Activated CD4-positive, alpha-beta T cell treated with anti-CD3 and anti-CD28 coated beads, Interleukin-2, amount 10 ng/mL, durations not matched to agents 24 days and 14 days (primary cell): ENCODE results near the gene ECT2. TPM values are rescaled to one million over a fixed set of nuclear protein-coding genes. Genes with fewer than 3 reads are reported as not detected.
A peak's percentile ranks its signal among the peaks of the same experiment; 100 is the strongest.
"Not testable (repeated sequence)": the region's sequence is repeated elsewhere in the genome, so short reads cannot be mapped to it uniquely, and the experiment has no call there.

Experiments
- DNase-seq: peaks from one replicate; pipeline ENCODE4 v3.0.0; 2022
- H3K27ac Mint-ChIP-seq: one replicate; pipeline ENCODE4 v1.8.0; 2022; ENCODE audit warnings: mild to moderate bottlenecking, mixed read lengths
- H3K27me3 Mint-ChIP-seq: one replicate; pipeline ENCODE4 v1.8.0; 2022; ENCODE audit warnings: mixed read lengths
- H3K36me3 Mint-ChIP-seq: one replicate; pipeline ENCODE4 v1.8.0; 2022; ENCODE audit warnings: low read depth, mild to moderate bottlenecking, mixed read lengths
- H3K4me1 Mint-ChIP-seq: one replicate; pipeline ENCODE4 v1.8.0; 2021; ENCODE audit warnings: mixed read lengths
- H3K4me3 Mint-ChIP-seq: one replicate; pipeline ENCODE4 v1.8.0; 2022; ENCODE audit warnings: mild to moderate bottlenecking, moderate library complexity, mixed read lengths
- H3K9me3 Mint-ChIP-seq: one replicate; pipeline ENCODE4 v1.8.0; 2021; ENCODE audit warnings: mixed read lengths
- intact Hi-C: fragments of 100-400 bp; cut with micrococcal nuclease; formaldehyde crosslinking; loops from one replicate; pipeline ENCODE4 v1.15.1; 2023
- total RNA-seq: library from RNA; stranded (reverse); gene quantifications from 2 replicates; pipeline ENCODE4 v1.2.3, GENCODE V29; 2022

ECT2 gene, protein sequence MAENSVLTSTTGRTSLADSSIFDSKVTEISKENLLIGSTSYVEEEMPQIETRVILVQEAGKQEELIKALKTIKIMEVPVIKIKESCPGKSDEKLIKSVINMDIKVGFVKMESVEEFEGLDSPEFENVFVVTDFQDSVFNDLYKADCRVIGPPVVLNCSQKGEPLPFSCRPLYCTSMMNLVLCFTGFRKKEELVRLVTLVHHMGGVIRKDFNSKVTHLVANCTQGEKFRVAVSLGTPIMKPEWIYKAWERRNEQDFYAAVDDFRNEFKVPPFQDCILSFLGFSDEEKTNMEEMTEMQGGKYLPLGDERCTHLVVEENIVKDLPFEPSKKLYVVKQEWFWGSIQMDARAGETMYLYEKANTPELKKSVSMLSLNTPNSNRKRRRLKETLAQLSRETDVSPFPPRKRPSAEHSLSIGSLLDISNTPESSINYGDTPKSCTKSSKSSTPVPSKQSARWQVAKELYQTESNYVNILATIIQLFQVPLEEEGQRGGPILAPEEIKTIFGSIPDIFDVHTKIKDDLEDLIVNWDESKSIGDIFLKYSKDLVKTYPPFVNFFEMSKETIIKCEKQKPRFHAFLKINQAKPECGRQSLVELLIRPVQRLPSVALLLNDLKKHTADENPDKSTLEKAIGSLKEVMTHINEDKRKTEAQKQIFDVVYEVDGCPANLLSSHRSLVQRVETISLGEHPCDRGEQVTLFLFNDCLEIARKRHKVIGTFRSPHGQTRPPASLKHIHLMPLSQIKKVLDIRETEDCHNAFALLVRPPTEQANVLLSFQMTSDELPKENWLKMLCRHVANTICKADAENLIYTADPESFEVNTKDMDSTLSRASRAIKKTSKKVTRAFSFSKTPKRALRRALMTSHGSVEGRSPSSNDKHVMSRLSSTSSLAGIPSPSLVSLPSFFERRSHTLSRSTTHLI
- total RNA-seq = 36.2 and 40.4 TPM in 2 replicates

DNA sequence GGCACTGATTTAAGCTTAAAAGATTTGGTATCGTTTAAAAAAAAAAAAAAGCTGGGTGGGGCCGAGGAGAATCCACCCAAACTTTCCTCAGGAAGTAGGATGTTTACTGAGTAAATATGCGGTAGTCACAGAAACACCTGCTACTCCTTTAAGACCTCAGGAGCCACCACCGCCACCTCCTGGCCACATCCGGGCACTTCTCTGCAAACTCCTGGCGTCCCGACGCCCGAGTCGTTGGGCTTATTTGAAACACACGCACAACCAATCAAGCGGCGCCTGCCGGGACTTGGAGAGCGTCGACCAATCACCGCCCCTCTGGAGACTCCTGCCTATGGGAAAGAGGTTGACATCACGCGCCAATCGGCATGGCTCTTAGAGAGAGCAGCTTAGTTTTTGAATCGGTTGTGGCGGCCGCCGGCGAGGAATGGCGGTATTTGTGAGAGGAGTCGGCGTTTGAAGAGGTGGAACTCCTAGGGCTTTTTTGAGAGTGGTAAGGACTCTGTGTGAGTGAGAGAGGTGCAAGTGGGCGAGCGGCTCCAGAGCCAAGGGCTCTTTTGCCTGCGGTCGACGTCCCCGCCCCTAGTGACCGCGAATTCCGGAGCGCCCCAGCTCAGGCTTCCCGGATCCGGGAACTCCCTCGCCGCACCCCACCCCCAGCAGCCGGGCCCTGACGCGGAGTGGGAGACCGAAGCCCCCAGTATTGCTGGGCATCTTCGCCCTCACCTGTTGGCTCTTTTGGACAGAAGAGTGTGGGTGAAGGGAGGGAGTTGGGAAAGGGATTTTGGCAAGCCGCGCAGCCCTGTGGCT lies at the start of gene ECT2:
Gene ECT2, plus strand, starts transcription at position 359 of the 807 bp plus-strand sequence. CDS start 3,805 bp downstream, outside the sequence.
- Mint-ChIP-seq H3K27ac (peak within 1 kb of the TSS; percentile 96), H3K27me3 (peaks cover 6% of the 10 kb centered on the region), H3K36me3 (peaks cover 22% of the 10 kb centered on the region), H3K4me1 (peaks cover 32% of the 10 kb centered on the region), H3K9me3 (no peaks in the 10 kb centered on the region), H3K4me3 (peak within 1 kb of the TSS; percentile 88)
- DNase-seq = peak; percentile 99
- intact Hi-C loops = loop anchor here (1.0 to 5.0 kb wide), 8 partner anchors 39 to 1880 kb away; partner anchors contain the start of genes EIF5A2, NCEH1, RPL22L1 and TNFSF10

DNA sequence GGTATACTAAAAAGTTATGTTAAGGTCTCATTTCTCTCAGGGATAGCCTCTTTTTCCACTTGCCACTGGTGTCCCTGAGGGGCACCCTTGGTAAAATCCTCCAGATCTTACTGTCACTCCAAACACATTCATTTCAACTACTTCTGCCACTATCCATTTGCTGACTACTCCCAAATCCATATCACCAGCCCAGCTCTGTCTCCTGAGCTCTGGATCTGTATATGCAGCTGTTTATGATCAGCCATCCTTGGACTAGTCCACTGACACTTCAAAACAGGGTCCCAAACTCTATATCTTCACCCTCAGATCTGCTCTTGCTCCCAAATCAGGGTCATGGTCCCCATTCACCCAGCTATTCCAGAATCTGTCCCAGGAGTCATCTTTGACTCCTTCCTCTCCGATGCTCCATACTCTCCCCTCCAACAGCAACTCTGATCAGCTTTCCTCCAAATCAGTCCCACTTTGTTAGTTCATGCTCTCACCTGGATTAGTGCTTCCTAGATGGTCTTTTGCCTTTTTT lies 49.5 kb upstream of the ECT2 start:
- Mint-ChIP-seq H3K36me3 (no peaks in the 10 kb centered on the region), H3K4me1 (peaks cover 7% of the 10 kb centered on the region), H3K27me3 (no peaks in the 10 kb centered on the region), H3K9me3 (no peaks in the 10 kb centered on the region), H3K27ac (no peak overlapping the region), H3K4me3 (no peak overlapping the region)
- intact Hi-C loops = no loop called here
- no peak for DNase-seq

DNA sequence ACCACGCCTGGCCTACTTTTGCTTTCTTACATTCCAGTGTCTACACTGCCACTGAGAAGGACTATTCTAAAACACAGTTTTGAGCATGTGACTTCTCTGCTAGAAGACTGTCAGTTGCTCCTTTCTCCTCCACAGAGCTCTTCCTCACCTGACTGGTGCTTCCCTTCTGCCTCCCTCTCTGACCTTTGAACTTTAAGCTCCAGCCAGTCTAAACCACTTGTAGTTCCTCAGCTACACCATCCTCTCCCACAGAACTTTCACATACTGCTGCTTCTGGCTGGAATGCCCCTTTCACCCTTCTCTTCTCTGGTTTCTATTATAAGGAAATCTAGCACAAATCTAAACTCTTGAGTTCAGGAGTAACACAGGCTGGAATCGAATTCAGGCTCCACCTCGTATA lies 48.8 kb upstream of the ECT2 start:
- peaks cover 7% of the 10 kb centered on the region for H3K4me1 Mint-ChIP-seq

DNA sequence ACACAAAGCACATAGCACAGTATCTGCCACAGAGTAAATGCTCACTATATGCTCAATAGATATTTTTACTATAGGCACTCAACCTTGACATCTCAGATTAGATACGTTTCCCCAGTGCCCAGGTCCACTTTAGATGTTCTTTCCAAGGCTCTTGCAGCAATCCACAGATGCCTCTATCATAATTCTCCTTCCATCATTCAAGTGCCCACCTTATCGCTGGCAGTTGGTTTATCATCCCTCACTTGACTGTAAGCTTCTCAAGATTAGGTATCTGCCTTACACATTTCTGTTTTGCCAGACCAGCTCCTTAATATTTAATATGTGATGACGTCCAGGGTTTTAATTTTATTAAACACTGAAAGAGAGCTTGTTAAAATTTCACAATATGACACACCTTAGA lies 48.3 kb upstream of the ECT2 start:
- no peak for DNase-seq
- H3K9me3 Mint-ChIP-seq = no peaks in the 10 kb centered on the region
- H3K27me3 Mint-ChIP-seq = no peaks in the 10 kb centered on the region
- no peak overlapping the region for H3K4me3 Mint-ChIP-seq
- peaks cover 7% of the 10 kb centered on the region for H3K4me1 Mint-ChIP-seq
- H3K36me3 Mint-ChIP-seq = no peaks in the 10 kb centered on the region
- H3K27ac Mint-ChIP-seq = no peak overlapping the region
- intact Hi-C loops = no loop called here

More for the DNA sequence above, 48.8 kb upstream of the ECT2 start:
- no peak overlapping the region for H3K4me3 Mint-ChIP-seq
- intact Hi-C loops = no loop called here
- H3K36me3 Mint-ChIP-seq = no peaks in the 10 kb centered on the region
- H3K27ac Mint-ChIP-seq = no peak overlapping the region
- H3K27me3 Mint-ChIP-seq = no peaks in the 10 kb centered on the region
- no peaks in the 10 kb centered on the region for H3K9me3 Mint-ChIP-seq
- DNase-seq = no peak

DNA sequence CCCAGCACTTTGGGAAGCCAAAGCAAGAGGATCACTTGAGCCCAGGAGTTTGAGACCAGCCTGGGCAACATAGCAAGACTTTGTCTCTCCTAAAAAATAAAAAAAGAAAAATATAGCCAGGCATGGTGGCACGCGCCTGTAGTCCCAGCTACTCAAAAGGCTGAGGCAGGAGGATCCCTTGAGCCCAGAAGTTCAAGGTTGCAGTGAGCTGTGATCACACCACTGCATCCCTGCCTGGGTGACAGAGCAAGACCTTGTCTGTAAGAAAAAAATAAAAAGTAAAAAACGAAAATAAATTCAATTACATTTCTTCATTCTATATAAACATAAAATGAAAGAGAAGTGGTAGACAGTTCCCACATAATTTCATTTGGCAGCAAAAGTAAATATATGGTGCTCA lies 47.8 kb upstream of the ECT2 start:
- H3K9me3 Mint-ChIP-seq, intact Hi-C loops, H3K27me3 Mint-ChIP-seq, H3K4me3 Mint-ChIP-seq, H3K36me3 Mint-ChIP-seq, DNase-seq, H3K27ac Mint-ChIP-seq, H3K4me1 Mint-ChIP-seq: not testable (repeated sequence)

DNA sequence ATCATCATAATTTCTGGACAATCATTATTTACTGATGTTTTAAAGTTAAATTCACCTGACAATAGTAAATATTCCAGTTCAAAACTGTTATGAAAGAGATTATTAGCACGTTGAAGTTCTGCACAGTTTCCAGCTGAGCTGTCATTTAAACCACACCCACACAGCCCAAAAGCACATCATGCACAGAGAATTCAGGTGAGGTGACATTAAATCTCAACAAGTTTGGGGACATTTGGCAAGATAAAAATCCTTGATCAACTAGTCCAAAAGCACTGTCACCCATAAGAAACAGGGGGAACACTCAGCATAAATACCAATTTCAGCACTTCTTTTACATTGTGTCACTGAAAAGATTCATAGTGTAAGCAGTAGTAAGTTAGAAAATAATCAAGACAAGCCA lies 46.5 kb upstream of the ECT2 start:
- Mint-ChIP-seq H3K9me3 (no peaks in the 10 kb centered on the region), H3K27ac (no peak overlapping the region), H3K4me1 (peaks cover 9% of the 10 kb centered on the region), H3K36me3 (no peaks in the 10 kb centered on the region), H3K4me3 (no peak overlapping the region), H3K27me3 (no peaks in the 10 kb centered on the region)
- no peak for DNase-seq
- intact Hi-C loops = no loop called here

DNA sequence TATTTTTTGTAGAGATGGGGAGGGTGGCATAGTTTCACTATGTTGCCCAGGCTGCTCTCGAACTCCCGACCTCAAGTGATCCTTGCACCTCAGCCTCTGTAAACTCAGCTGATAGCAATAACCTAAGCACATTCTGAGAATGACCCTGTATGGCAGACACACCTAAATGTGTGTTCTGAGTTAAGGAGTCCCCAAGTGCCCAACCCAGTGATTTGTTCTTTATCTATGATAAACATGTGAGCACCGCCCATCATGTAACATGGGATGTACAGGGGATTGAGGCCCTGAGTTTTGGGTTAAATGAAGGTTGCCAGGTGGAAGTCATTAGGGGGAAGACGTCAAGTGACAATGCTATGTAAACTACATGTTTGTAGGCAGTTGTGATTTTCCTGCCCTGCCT lies 45.4 kb upstream of the ECT2 start:
- H3K36me3 Mint-ChIP-seq = no peaks in the 10 kb centered on the region
- H3K4me1 Mint-ChIP-seq = peaks cover 21% of the 10 kb centered on the region
- no peaks in the 10 kb centered on the region for H3K9me3 Mint-ChIP-seq
- intact Hi-C loops = no loop called here
- no peak overlapping the region for H3K4me3 Mint-ChIP-seq
- H3K27ac Mint-ChIP-seq = no peak overlapping the region
- no peak for DNase-seq
- H3K27me3 Mint-ChIP-seq = peaks cover 4% of the 10 kb centered on the region

DNA sequence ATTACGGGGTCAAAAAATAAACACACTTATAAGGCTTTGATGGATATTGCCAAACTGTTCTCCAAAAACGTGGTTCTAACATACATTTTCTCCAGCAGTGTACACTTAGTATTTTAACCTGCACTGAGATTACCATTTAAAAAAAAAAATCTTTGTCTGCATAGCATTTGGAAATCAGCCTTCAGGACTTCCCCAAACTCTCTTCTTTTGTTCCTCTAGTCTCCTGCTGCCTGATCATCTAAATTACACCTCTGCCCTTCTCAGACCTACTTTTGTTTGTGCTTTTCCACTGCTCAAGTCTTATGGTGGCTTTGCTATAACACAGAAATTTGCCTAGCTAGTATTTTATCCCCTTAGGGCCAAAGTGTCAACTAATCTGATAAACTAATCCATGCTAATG lies 43.5 kb upstream of the ECT2 start:
- H3K36me3 Mint-ChIP-seq = no peaks in the 10 kb centered on the region
- DNase-seq = no peak
- no peaks in the 10 kb centered on the region for H3K9me3 Mint-ChIP-seq
- H3K27me3 Mint-ChIP-seq = peaks cover 8% of the 10 kb centered on the region
- no peak overlapping the region for H3K27ac Mint-ChIP-seq
- intact Hi-C loops = no loop called here
- no peak overlapping the region for H3K4me3 Mint-ChIP-seq
- peaks cover 23% of the 10 kb centered on the region for H3K4me1 Mint-ChIP-seq

DNA sequence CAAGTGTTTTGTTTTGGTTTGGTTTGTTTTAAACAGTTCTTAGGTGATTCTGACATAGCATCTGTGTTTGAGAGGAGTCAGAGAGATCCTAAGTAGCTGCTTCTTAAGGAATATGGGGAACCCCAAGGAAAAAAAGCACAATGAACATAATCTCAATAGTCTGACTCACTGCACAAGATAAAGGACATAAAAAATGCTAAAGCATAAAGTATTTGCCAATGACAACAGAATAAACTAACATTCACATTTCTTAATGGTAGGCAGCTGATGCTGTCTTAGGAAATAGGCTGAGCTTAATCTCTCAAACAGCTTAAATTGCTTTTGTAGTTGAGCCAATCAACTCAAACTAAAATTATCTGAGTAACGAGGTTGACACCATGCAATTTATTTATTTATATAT lies 42.6 kb upstream of the ECT2 start:
- intact Hi-C loops = no loop called here
- DNase-seq = no peak
- Mint-ChIP-seq H3K27ac (no peak overlapping the region), H3K9me3 (no peaks in the 10 kb centered on the region), H3K4me3 (no peak overlapping the region), H3K36me3 (no peaks in the 10 kb centered on the region), H3K27me3 (peaks cover 9% of the 10 kb centered on the region), H3K4me1 (peaks cover 23% of the 10 kb centered on the region)

DNA sequence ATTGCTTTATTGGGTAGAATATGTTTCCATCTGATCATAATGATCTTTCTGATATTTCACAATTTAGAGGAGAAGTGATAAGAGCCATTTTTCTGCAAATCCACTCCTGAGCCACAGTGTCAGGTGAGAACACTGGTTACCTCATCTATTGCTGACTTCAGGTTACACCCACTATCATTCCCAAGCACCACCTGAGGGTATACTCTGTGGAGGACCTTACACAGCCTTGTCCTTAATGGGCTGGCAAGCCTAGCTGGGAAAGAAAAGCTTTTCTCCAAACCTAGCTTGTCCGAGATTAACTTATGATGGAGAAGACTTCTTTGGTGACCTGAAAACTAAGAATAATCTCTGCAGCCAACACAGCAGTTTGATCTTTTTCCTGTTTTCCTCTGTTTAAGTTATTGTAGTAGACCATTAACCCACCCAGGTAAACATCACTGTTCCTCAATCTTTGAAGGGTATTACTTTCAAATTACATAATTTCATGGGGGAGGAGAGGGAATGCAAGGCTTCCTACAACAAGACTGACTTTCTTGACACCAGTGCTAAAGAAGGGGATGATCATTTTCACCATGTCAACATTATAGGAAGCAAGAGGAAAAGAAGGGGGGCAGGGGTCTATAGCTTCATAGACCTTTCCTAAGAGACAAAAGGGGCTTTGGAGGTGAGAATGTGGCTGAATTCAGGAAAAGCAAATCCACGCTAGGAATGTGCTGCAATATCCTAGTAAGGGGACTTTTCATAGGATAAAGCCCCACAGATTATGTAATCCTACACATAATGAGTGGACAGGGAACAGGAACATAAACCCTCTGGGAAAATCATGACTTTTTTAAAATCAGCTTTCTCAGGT lies 41.4 kb upstream of the ECT2 start:
- intact Hi-C loops = no loop called here
- no peak overlapping the region for H3K27ac Mint-ChIP-seq

DNA sequence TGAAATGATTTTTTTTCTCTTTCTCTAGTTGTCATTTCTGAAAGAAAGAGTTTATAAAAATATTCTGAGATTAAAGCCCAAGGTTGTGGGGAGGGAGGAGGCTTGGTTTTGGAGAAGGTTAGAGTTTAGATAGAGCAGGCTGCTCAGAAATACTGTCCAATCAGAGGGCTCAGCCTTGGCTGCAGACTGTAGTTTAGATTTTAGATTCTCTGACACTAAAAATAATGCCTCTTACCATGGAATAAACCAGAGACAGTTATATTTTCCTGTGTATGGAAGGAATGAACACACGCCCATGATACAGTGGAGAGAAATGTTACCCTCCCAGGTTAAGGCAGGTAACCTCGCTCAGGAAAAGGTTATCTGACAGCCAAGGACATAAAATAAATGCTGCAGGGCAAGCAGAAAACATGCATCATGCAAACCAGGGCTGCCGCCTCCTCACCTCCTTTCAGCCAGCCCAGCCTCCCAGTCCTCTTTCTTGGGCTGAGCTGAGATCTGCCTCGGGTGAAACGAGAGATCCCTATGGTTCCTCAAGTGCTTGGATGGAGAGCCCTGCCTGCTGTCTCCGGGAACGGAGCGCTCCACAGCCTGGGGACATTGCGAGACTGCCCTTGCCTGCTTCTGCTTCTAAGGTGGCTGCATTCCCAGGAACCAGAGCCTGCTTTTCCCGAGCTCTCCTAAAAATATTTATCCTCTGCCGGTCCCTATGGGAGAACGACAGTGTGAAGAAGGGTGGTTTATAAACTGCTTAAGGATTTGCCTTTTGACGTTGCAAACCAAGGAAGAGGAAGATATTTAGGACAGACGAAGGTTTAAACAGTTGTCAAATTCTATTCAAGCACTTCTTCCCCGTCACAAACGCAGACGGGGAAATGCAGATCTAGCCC lies 40.5 kb upstream of the ECT2 start:
- intact Hi-C loops = no loop called here
- peaks cover 14% of the 10 kb centered on the region for H3K27me3 Mint-ChIP-seq
- no peaks in the 10 kb centered on the region for H3K9me3 Mint-ChIP-seq
- H3K27ac Mint-ChIP-seq = peak overlapping the region; percentile 61
- peak; percentile 68 for DNase-seq
- peaks cover 19% of the 10 kb centered on the region for H3K4me1 Mint-ChIP-seq
- H3K36me3 Mint-ChIP-seq = no peaks in the 10 kb centered on the region
- peak overlapping the region; percentile 94 for H3K4me3 Mint-ChIP-seq

More for the DNA sequence above, 41.4 kb upstream of the ECT2 start:
- Mint-ChIP-seq H3K4me1 (peaks cover 19% of the 10 kb centered on the region), H3K36me3 (no peaks in the 10 kb centered on the region), H3K9me3 (no peaks in the 10 kb centered on the region), H3K4me3 (peak overlapping the region; percentile 94), H3K27me3 (peaks cover 14% of the 10 kb centered on the region)
- no peak for DNase-seq
